Activated CD8-positive, alpha-beta memory T cell treated with anti-CD3 and anti-CD28 coated beads for 24 hours (primary cell): ENCODE data around the gene EDEM3.
"Not testable (repeated sequence)": the region's sequence is repeated elsewhere in the genome, so short reads cannot be mapped to it uniquely, and the experiment has no call there.

Experiments used
- DNase-seq: peaks from one replicate; pipeline ENCODE4 v3.0.0-alpha.2; 2020

The EDEM3 gene

GRCh38 chr1:184767591-184767990 lies 12.9 kb upstream of the EDEM3 start:
- DNase-seq, result no peak

DNA sequence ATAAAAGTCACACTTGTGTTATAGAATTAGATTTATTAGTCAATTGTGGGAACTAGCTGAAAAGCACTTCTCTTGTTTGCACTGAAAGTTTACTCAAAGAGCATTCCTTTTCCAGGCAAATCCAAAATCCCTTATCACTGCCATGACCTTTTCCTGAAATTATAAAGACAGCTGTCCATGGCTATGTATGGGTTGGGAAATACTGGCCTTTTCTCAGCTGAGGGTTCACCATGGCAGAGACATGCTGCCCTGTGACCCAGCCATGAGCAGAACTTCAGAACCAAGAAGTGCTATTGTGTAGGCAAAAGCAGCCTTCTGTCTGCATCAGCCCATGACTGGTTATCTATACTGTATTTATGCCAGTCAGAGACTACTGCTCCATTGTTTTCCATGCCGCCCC lies 9.8 kb upstream of the EDEM3 start:
- DNase-seq, result no peak

DNA sequence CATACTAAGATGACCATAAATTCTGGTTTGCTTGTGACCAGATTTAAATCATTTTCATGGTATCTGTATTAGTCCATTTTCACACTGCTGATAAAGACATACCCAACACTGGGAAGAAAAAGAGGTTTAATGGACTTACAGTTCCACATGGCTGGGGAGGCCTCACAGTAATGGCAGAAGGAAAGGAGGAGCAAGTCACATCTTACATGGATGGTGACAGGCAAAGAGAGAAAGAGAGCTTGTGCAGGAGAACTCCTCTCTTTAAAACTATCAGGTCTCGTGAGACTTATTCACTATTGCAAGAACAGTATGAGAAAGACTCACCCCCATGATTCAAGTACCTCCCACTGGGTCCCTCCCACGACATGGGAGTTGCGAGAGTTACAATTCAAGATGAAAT lies 8.9 kb upstream of the EDEM3 start:
- DNase-seq, result not testable (repeated sequence)

DNA sequence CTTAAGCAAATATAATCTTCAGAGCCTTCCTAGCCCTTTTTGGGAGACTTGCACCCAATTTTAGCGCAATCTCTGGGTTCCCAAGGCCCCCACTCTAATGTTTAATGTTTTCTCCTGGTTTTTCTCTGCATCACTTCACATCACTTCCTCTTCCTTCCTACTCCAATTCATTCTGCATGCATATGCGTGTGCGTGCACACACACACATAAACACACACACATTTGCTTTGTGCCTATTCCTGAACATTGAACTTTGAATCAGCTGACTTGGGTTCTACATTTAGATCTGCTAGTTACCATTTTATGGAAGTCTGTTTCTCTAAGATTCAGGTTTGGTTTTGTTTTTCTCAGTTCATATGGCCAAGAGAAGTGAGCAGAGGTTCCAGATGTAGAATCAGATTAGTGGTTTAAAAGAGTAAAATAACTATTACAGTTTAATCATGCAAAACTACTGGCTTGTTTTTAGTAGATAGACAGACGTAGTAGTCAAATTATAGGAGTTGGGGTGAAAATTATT lies 7.4 kb upstream of the EDEM3 start:
- DNase-seq, result no peak

- no peak for DNase-seq
Measured at GRCh38 chr1:184759651-184760050, 5.0 kb upstream of the EDEM3 start.

DNA sequence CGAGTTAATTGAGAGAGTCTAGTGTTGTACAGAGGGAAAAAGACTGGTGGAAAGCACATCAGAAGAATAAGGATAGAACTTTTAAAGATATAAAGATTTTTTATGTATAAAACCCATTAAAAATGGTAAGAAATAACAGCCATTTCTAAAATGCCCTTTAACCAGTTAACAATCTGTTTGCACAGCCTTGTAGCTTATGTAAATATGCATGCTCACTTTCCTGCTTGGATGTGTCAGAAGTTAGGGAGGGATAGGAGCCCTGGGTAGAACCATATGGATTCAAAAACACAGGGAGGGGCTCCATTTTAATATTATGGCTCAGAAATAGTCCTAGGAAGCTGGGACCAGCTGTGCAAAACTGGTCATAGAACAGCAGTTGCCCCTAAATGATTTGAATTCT lies 4.5 kb upstream of the EDEM3 start:
- no peak for DNase-seq

- no peak for DNase-seq
Measured at GRCh38 chr1:184757891-184758290, 3.2 kb upstream of the EDEM3 start.

DNA sequence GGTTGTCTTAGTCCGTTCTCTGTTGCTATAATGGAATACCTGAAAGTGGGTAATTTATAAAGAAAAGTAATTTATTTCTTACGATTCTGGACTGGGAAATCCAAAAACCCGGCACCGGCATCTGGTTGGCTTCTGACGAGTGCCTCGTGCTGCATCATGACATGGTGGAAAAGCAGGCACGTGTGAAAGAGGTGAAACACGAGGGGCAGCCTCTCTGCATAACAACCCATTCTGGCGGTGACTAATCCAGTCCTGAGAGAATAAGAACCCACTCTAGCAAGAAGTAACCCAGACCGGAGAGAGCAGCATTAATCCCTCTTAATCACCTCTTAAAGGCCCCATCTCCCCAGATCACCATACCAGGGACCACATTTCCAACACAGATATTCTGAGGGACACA lies 2.7 kb upstream of the EDEM3 start:
- DNase-seq, result no peak

- DNase-seq, result no peak
Measured at GRCh38 chr1:184755226-184756065, 788 bp upstream of the EDEM3 start.

DNA sequence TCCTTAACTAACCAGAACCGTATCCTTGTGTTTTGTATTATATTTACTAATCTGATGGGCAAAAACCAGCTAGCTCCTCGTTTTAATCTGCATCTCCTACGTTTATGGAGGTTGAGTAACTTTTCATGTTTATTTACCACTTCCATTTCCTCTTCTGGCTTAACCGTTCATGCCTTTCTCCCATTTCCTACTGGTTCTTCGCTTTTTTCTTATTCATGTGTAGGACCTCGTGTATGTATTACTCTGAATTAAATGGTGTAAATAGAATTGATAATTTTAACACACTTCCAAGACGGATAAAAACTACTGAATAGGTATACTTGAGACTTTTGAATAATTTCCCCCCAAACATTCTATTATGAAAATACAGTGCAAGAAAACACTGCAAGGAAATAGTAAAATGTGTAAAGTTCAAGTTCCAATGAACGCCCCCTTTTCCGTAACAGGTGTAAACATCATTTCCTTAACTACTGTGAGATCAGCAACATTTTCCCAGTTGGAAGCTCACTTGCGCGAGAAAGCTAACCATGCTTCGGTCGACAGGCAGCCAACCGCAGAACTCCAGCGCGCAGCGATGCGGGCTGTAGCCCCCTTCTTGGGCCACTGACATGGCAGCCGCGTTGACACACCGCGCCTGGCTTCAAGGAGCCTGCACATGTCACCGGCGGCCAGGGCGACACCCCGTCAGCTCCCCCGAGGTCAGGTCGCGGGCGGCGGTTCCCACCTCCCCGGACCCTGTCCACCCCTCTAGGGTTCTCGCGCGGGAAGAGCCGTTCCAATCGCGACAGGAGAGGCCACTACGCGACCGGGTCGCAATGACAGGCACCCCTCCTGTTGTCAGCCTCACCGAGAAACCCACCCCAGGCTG lies 816 bp downstream of the EDEM3 start:
- DNase-seq, result no peak

DNA sequence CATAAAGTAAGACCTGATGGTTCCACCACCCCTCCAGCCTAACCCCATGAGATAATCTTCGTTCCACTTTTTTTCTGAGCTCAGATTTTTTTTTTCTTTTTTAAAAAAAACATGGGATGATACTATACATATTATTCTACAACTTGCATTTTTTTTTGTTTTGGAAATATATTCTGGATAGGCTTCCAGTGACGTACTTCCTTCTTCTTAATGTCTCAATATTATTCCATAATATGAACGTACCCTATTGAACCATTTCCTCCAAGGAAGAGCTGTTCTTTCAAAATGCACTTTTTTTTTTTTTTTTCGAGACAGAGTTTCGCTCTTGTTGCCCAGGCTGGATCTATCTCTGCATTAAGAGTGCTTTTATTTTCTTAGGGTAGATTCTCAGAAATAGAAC lies 1.5 kb downstream of the EDEM3 start:
- DNase-seq, result no peak

DNA sequence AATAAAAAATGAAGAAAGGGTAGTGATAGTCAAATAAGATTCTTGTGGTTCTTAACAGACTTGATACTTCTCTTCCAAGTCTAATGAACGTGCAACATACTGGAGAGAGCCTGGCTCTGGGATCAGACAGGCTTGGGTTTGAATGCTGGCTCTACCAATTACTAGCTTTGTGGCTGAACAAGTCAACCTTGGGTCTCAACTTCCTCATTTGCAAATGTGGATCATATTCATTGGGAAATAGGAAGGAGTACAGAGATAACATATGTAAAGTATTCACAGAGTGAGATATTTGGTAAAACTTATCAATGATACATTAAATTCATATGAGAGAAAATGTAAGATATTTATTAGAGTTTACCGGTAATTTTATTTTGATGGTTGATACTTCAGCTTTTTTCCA lies 2.0 kb downstream of the EDEM3 start:
- no peak for DNase-seq

DNA sequence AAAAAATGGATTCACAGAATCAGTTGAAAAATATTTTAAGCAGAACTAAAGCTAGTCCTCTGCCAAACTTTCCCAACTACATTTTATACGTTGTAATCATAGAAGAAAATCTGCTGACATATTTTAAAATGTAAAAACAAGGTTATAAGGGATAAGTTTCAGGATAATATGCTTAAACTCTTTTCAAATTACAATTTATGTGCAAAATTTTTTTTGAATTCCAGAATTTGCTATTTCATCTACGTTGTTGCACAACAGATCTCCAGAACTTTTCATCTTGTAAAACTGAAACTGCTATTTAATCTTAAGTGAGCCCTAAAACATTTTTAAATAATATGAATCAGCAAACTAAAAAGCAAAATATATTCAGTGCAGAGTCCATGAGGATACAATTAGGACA lies 5.9 kb downstream of the EDEM3 start:
- DNase-seq, result no peak

DNA sequence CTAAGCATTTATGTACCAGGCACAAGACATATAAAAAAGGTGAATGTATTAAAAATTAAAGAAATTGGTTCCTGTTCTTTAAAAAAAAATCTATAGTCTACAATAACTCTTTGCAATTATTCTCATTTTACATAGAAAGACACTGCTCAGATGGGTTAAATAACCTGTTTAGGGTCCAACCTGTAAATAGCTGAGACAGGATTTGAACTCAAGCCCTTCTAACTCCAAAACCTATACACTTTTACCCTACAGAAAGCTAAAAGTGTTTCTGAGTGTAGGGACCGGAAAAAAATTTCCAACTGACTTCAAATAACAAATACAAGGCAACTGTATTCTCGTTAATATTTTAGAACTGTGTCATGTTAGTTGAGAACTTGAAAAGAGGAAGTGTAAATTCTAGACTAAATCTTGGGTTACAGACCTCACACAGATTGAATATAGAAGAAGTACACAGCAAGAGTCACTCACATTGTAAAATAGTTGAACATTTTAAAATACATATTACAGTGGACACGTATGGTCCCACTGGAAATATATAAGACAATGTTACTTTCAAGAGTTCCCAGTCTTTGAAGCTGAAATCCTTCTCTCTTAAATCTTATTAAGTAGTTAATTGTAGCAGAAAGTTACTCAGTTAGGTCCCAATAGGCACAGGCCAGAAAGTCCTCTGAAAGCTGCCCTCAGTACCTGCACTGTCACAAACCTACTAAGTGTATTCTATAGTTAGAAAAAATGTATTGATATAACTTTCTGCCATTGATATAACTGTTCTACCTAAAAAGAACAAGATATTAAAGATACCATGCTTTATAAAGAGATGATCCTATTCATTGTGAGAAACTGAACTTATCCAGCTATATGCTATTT lies 7.3 kb downstream of the EDEM3 start:
- no peak for DNase-seq

GRCh38 chr1:184745929-184746638 lies 8.6 kb downstream of the EDEM3 start:
- DNase-seq, result no peak

DNA sequence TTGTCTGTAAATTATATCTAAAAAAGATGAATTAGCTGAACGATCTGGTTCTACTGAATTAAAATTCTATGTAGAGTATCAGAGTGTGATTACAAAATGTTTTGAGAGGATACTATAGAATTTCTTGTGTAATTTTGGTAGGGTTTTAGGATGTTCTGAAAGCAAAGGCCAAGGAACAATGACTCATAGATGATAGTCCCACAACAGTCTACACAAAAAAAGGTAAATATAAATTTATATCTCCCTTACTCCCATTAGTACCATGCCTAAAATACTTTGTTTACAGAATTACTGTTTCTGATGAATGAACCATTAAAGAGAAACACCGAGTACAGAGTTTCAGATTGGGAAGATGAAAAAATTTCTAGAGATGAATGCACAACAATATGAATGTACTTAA lies 9.5 kb downstream of the EDEM3 start:
- DNase-seq, result no peak

GRCh38 chr1:184743062-184743756 lies 11.4 kb downstream of the EDEM3 start:
- no peak for DNase-seq

GRCh38 chr1:184740344-184740743 lies 14.3 kb downstream of the EDEM3 start:
- DNase-seq, result no peak

- no peak for DNase-seq
Measured at GRCh38 chr1:184739796-184740195, 14.9 kb downstream of the EDEM3 start.

GRCh38 chr1:184739070-184739469 lies 15.6 kb downstream of the EDEM3 start:
- DNase-seq, result no peak

GRCh38 chr1:184734980-184735379 lies 19.7 kb downstream of the EDEM3 start:
- DNase-seq, result no peak

- DNase-seq, result no peak
Measured at GRCh38 chr1:184724843-184725242, 29.8 kb downstream of the EDEM3 start.
